Activated T-helper 1 cell treated with anti-CD3 and anti-CD28 coated beads, Interleukin-12 subunit alpha, Interleukin-12 subunit beta, Interleukin-2, Interleukin-4 antibody, amounts not matched to agents 30 ng/mL and 10 ng/mL and 1 ng/mL, durations not matched to agents 14 hours and 24 hours and 36 hours (primary cell): Measurements from ENCODE around the gene OR11H12. TPM values are rescaled to one million over a fixed set of nuclear protein-coding genes. Genes with fewer than 3 reads are reported as not detected.
"Not testable (repeated sequence)": the region's sequence is repeated elsewhere in the genome, so short reads cannot be mapped to it uniquely, and the experiment has no call there.

ENCODE experiments used
- DNase-seq: peaks from one replicate; pipeline ENCODE4 v3.0.0; 2021; ENCODE audit warnings: low spot score
- H3K27ac Mint-ChIP-seq: one replicate; pipeline ENCODE4 v1.8.0; 2021; ENCODE audit warnings: mild to moderate bottlenecking, mixed read lengths
- H3K27me3 Mint-ChIP-seq: one replicate; pipeline ENCODE4 v1.8.0; 2022; ENCODE audit warnings: mild to moderate bottlenecking, moderate library complexity, mixed read lengths; ENCODE audit not compliant: insufficient read depth
- H3K36me3 Mint-ChIP-seq: one replicate; pipeline ENCODE4 v1.8.0; 2021; ENCODE audit warnings: low read depth, mixed read lengths
- H3K4me1 Mint-ChIP-seq: one replicate; pipeline ENCODE4 v1.8.0; 2021; ENCODE audit warnings: low read depth, mixed read lengths
- H3K4me3 Mint-ChIP-seq: one replicate; pipeline ENCODE4 v1.8.0; 2021; ENCODE audit warnings: mild to moderate bottlenecking, moderate library complexity, mixed read lengths
- H3K9me3 Mint-ChIP-seq: one replicate; pipeline ENCODE4 v1.8.0; 2021; ENCODE audit warnings: mixed read lengths
- intact Hi-C: fragments of 100-400 bp; cut with micrococcal nuclease; formaldehyde crosslinking; loops from one replicate; pipeline ENCODE4 v1.15.1; 2024
- total RNA-seq: library from RNA; stranded (reverse); gene quantifications from 2 replicates; pipeline ENCODE4 v1.2.3, GENCODE V29; 2022

OR11H12 gene
- not detected in 2 replicates for total RNA-seq

- intact Hi-C loops, DNase-seq, H3K27me3 Mint-ChIP-seq, H3K4me3 Mint-ChIP-seq, H3K9me3 Mint-ChIP-seq, H3K36me3 Mint-ChIP-seq, H3K4me1 Mint-ChIP-seq, H3K27ac Mint-ChIP-seq: not testable (repeated sequence)
Observed at GRCh38 chr14:18600817-18601216, at the start of gene OR11H12. Gene OR11H12 (plus strand): TSS chr14:18601117. CDS start chr14:18601117, 0 bp downstream.

- H3K27ac Mint-ChIP-seq, H3K4me1 Mint-ChIP-seq, DNase-seq, H3K9me3 Mint-ChIP-seq, intact Hi-C loops, H3K4me3 Mint-ChIP-seq, H3K36me3 Mint-ChIP-seq, H3K27me3 Mint-ChIP-seq: not testable (repeated sequence)
Observed at GRCh38 chr14:18582908-18583307, 18.0 kb upstream of the OR11H12 start.

GRCh38 chr14:18626610-18627213 is 25.8 kb downstream of the OR11H12 start:
- H3K4me3 Mint-ChIP-seq, H3K27me3 Mint-ChIP-seq, H3K27ac Mint-ChIP-seq, H3K36me3 Mint-ChIP-seq, intact Hi-C loops, DNase-seq, H3K9me3 Mint-ChIP-seq, H3K4me1 Mint-ChIP-seq: not testable (repeated sequence)

- intact Hi-C loops, H3K4me1 Mint-ChIP-seq, H3K4me3 Mint-ChIP-seq, H3K9me3 Mint-ChIP-seq, H3K36me3 Mint-ChIP-seq, H3K27ac Mint-ChIP-seq, DNase-seq, H3K27me3 Mint-ChIP-seq: not testable (repeated sequence)
Observed at GRCh38 chr14:18636066-18636465, 35.1 kb downstream of the OR11H12 start.

- H3K27me3 Mint-ChIP-seq, H3K4me3 Mint-ChIP-seq, intact Hi-C loops, DNase-seq, H3K27ac Mint-ChIP-seq, H3K36me3 Mint-ChIP-seq, H3K4me1 Mint-ChIP-seq, H3K9me3 Mint-ChIP-seq: not testable (repeated sequence)
Observed at GRCh38 chr14:18638032-18638431, 37.1 kb downstream of the OR11H12 start.

- H3K9me3 Mint-ChIP-seq, H3K4me1 Mint-ChIP-seq, H3K27ac Mint-ChIP-seq, H3K36me3 Mint-ChIP-seq, H3K27me3 Mint-ChIP-seq, intact Hi-C loops, DNase-seq, H3K4me3 Mint-ChIP-seq: not testable (repeated sequence)
Observed at GRCh38 chr14:18638785-18639184, 37.9 kb downstream of the OR11H12 start.

GRCh38 chr14:18646075-18646730 is 45.3 kb downstream of the OR11H12 start:
- H3K27ac Mint-ChIP-seq, H3K9me3 Mint-ChIP-seq, H3K4me1 Mint-ChIP-seq, intact Hi-C loops, H3K4me3 Mint-ChIP-seq, H3K36me3 Mint-ChIP-seq, H3K27me3 Mint-ChIP-seq, DNase-seq: not testable (repeated sequence)
